Left ventricle myocardium inferior (tissue), 1 donor: ENCODE results near the gene SLC2A11. TPM values are rescaled to one million over a fixed set of nuclear protein-coding genes. Genes with fewer than 3 reads are reported as not detected.
"Not testable (repeated sequence)": the region's sequence is repeated elsewhere in the genome, so short reads cannot be mapped to it uniquely, and the experiment has no call there.

ENCODE experiments used
- DNase-seq: peaks from one replicate; pipeline ENCODE4 v3.0.0-alpha.2; 2020
- H3K27ac ChIP-seq: fragments of 200-600 bp; replicated peaks from 2 replicates; pipeline ENCODE4 v1.8.0; 2021
- H3K27me3 ChIP-seq: fragments of 200-600 bp; 2 replicates; pipeline ENCODE4 v1.8.0; 2021; ENCODE audit warnings: low read depth
- H3K36me3 ChIP-seq: fragments of 200-600 bp; 2 replicates; pipeline ENCODE4 v1.8.0; 2021
- H3K4me1 ChIP-seq: fragments of 200-600 bp; 2 replicates; pipeline ENCODE4 v1.8.0; 2021
- H3K4me3 ChIP-seq: fragments of 200-600 bp; 2 replicates; pipeline ENCODE4 v1.8.0; 2021; ENCODE audit warnings: mild to moderate bottlenecking, moderate library complexity
- H3K9me3 ChIP-seq: fragments of 200-600 bp; replicated peaks from 2 replicates; pipeline ENCODE4 v1.8.0; 2021
- CTCF ChIP-seq: fragments of 200-600 bp; IDR thresholded peaks from 2 replicates; pipeline ENCODE4 v1.8.0; 2021; ENCODE audit warnings: antibody characterized with exemption, mild to moderate bottlenecking, borderline replicate concordance
- intact Hi-C: fragments of 100-400 bp; cut with micrococcal nuclease; formaldehyde crosslinking; loops from one replicate; pipeline ENCODE4 v1.11.0; 2022
- total RNA-seq: library from RNA; stranded (reverse); fragmentation: NEBNext Ultra II Directional; extraction: Animal tissue kit (Norgen Biotek cat#: 25700); gene quantifications from one replicate; pipeline ENCODE4 v1.2.1, GENCODE V29; 2021
- donor health status: DM: no; HTN: yes; CAD: no; lungs with severe emphysema.

Gene SLC2A11
- total RNA-seq, 1 donor from 2014 or later: 22.0 TPM

DNA sequence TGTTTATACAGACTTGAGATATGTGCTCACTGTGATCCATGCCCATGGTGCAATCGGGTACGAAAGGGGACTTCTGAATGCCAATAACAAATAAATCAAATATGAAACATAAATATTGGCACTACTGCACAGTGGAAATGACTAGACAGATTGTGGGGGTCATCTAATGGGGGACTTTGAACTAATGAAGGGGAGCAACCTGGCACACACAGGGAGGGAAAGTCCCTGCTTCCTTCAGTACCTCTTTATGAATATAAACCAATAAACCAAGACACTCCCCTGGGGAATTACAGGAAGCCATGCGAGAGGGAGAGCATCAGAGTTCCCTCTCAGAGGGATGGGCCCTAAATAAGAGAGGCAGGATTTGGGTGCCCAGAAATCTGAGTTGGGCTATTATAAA is 57.6 kb downstream of the SLC2A11 start:
- peaks cover 8% of the 10 kb centered on the region for H3K4me1 ChIP-seq

DNA sequence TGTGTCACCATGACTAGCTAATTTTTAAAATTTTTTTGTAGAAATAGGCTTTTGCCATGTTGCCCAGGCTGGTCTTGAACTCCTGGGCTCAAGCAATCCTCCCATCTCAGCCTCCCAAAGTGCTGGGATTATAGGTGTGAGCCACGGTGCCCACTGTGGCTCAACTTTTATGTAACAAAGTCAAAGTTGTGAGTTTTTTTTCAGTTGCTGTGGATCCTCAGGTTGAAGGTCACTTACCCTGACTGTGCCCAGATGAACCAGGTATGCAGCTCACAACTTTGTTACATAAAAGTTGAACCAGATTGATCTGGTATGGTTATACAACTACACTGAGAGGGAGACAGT is 62.6 kb downstream of the SLC2A11 start:
- H3K4me1 ChIP-seq, H3K27ac ChIP-seq, intact Hi-C loops, DNase-seq, H3K4me3 ChIP-seq, H3K27me3 ChIP-seq: not testable (repeated sequence)
- H3K9me3 ChIP-seq: peaks cover 11% of the 10 kb centered on the region
- peaks cover 14% of the 10 kb centered on the region for H3K36me3 ChIP-seq

More for the DNA sequence above, 57.6 kb downstream of the SLC2A11 start:
- H3K27ac ChIP-seq: no peak overlapping the region
- H3K9me3 ChIP-seq: no peaks in the 10 kb centered on the region
- no peak overlapping the region for H3K4me3 ChIP-seq
- no peak for DNase-seq
- no peaks in the 10 kb centered on the region for H3K36me3 ChIP-seq
- TF ChIP-seq CTCF: no peak
- H3K27me3 ChIP-seq: no peaks in the 10 kb centered on the region
- intact Hi-C loops: no loop called here

DNA sequence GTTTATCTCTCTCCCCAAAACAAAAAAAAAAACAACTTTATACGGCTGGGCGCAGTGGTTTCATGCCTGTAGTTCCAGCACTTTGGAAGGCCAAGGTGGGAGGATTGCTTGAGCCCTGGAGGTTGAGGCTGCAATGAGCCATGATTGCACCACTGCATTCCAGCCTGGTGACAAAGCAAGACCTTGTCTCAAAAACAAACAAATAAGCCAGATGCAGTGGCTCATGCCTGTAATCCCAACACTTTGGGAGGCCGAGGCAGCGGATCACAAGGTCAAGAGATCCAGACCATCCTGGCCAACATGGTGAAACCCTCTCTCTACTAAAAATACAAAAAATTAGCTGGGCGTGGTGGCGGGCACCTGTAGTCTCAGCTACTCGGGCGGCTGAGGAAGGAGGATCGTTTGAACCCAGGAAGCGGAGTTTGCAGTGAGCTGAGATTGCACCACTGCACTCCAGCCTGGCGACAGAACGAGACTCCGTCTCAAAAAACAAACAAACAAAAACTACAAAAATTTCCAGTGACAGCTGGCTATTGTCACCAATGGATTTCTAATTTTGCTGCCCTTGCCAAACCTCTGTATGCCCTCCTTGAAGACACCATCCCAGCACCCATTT is 64.0 kb downstream of the SLC2A11 start:
- intact Hi-C loops, H3K27me3 ChIP-seq, H3K4me3 ChIP-seq, H3K27ac ChIP-seq, H3K4me1 ChIP-seq, DNase-seq: not testable (repeated sequence)
- H3K36me3 ChIP-seq: peaks cover 24% of the 10 kb centered on the region
- H3K9me3 ChIP-seq: peaks cover 20% of the 10 kb centered on the region

DNA sequence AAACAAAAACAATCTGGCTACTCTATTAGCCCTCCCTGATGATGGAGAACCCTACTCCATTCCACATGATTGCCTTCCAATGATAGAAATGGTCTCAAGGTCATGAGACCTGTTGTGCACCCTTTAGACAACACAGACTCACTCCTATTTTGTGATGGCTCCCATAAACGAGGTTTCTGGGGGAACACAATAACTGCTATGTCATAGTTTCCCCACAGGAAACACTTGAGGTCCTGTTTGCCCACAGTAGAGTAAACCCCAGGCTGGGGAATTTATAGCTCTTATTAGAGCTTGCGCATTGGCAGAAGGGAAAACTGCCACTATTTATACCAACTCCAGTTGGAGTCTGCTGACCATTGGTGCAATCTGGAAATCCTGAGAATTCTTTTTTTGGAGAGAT is 65.2 kb downstream of the SLC2A11 start:
- Histone ChIP-seq H3K27ac (no peak overlapping the region), H3K4me3 (no peak overlapping the region), H3K9me3 (peaks cover 20% of the 10 kb centered on the region), H3K4me1 (no peaks in the 10 kb centered on the region), H3K36me3 (peaks cover 24% of the 10 kb centered on the region), H3K27me3 (no peaks in the 10 kb centered on the region)
- DNase-seq: no peak
- no peak for TF ChIP-seq CTCF
- intact Hi-C loops: no loop called here

- peaks cover 24% of the 10 kb centered on the region for H3K36me3 ChIP-seq
- TF ChIP-seq CTCF: no peak
- intact Hi-C loops: loop anchor here (5.0 kb wide), 1 partner anchor 42 kb away; the partner anchor contains the start of gene DDTL
Observed at GRCh38 chr22:23925020-23925606, 67.4 kb downstream of the SLC2A11 start.

GRCh38 chr22:23926561-23926960 is 68.9 kb downstream of the SLC2A11 start:
- H3K36me3 ChIP-seq: peaks cover 24% of the 10 kb centered on the region
- peaks cover 25% of the 10 kb centered on the region for H3K9me3 ChIP-seq
- no peaks in the 10 kb centered on the region for H3K27me3 ChIP-seq
- no peaks in the 10 kb centered on the region for H3K4me1 ChIP-seq
- DNase-seq: no peak
- TF ChIP-seq CTCF: no peak
- intact Hi-C loops: loop anchor here (5.0 kb wide), 1 partner anchor 41 kb away; the partner anchor contains the start of gene DDTL
- H3K27ac ChIP-seq: no peak overlapping the region
- no peak overlapping the region for H3K4me3 ChIP-seq

More at GRCh38 chr22:23925020-23925606, 67.4 kb downstream of the SLC2A11 start:
- Histone ChIP-seq H3K27ac (no peak overlapping the region), H3K27me3 (no peaks in the 10 kb centered on the region), H3K4me3 (no peak overlapping the region), H3K4me1 (no peaks in the 10 kb centered on the region), H3K9me3 (peaks cover 22% of the 10 kb centered on the region)
- DNase-seq: no peak

Other genes with a start within 250 kb of the SLC2A11 start
- not detected for gene DRICH1, start 225.6 kb upstream of the SLC2A11 start, total RNA-seq
- gene RGL4, start 166.9 kb upstream of the SLC2A11 start, total RNA-seq: not detected
- gene ZNF70, start 106.8 kb upstream of the SLC2A11 start, total RNA-seq: 4.0 TPM
- gene VPREB3, start 103.5 kb upstream of the SLC2A11 start, total RNA-seq: 0.69 TPM
- gene C22orf15, start 94.9 kb upstream of the SLC2A11 start, total RNA-seq: not detected
- 1,446 TPM for gene CHCHD10, start 89.9 kb upstream of the SLC2A11 start, total RNA-seq
- 16.9 TPM for gene MMP11, start 85.0 kb upstream of the SLC2A11 start, total RNA-seq
- gene SMARCB1, start 70.9 kb upstream of the SLC2A11 start, total RNA-seq: 52.0 TPM
- 2.0 TPM for gene DERL3, start 18.9 kb upstream of the SLC2A11 start, total RNA-seq
- gene MIF, start 36.5 kb downstream of the SLC2A11 start, total RNA-seq: 242 TPM
- gene GSTT2B, start 103.3 kb downstream of the SLC2A11 start, total RNA-seq: 4.9 TPM
- gene DDTL, start 109.0 kb downstream of the SLC2A11 start, total RNA-seq: 1.5 TPM
- gene DDT, start 116.6 kb downstream of the SLC2A11 start, total RNA-seq: 157 TPM
- 0.66 TPM for gene GSTT2, start 122.3 kb downstream of the SLC2A11 start, total RNA-seq
- not detected for gene GSTT4, start 147.6 kb downstream of the SLC2A11 start, total RNA-seq
- 46.9 TPM for gene CABIN1, start 153.4 kb downstream of the SLC2A11 start, total RNA-seq